HepG2 (cell line): ENCODE data around the gene TNFAIP1. TPM values are rescaled to one million over a fixed set of nuclear protein-coding genes. Genes with fewer than 3 reads are reported as not detected.

Source experiments
- CC2D1A ChIP-seq: sonication (generic); formaldehyde crosslinking; IDR thresholded peaks from 2 replicates; pipeline ENCODE4 v1.8.1; 2023; ENCODE audit warnings: mild to moderate bottlenecking, missing genetic modification reagents
- CEBPG ChIP-seq: IDR thresholded peaks from 2 replicates; pipeline ENCODE4 v1.6.1; 2016
- CENPT ChIP-seq: sonication (generic); formaldehyde crosslinking; IDR thresholded peaks from 2 replicates; pipeline ENCODE4 v1.8.0; 2022; ENCODE audit warnings: low read depth, mild to moderate bottlenecking, moderate library complexity, missing genetic modification reagents
- EED ChIP-seq: sonication (generic); formaldehyde crosslinking; IDR thresholded peaks from 2 replicates; pipeline ENCODE4 v1.5.0; 2020; ENCODE audit warnings: mild to moderate bottlenecking, missing genetic modification reagents
- KAT7 ChIP-seq: IDR thresholded peaks from 2 replicates; pipeline ENCODE4 v1.6.1; 2018; ENCODE audit warnings: borderline replicate concordance, missing compliant biosample characterization
- MBNL3 ChIP-seq: fragments of 250-450 bp; sonication (Bioruptor Pico); conservative IDR thresholded peaks from 2 replicates; pipeline ENCODE4 v1.8.0; 2022; ENCODE audit warnings: mild to moderate bottlenecking, inconsistent platforms
- MXI1 ChIP-seq: IDR thresholded peaks from 3 replicates; pipeline ENCODE4 v1.6.1; 2012; ENCODE audit warnings: low read depth, low read length, inconsistent platforms, borderline replicate concordance
- POLR2AphosphoS2 ChIP-seq: IDR thresholded peaks from 2 replicates; pipeline ENCODE4 v1.6.1; 2011; ENCODE audit warnings: low read depth, low read length, improper control_type of control experiment
- SMC3 ChIP-seq: IDR thresholded peaks from 2 replicates; pipeline ENCODE4 v1.6.1; 2011; ENCODE audit warnings: low read length, improper control_type of control experiment
- SNAPC2 ChIP-seq: sonication (generic); formaldehyde crosslinking; IDR thresholded peaks from 2 replicates; pipeline ENCODE4 v1.8.1; 2022; ENCODE audit warnings: mild to moderate bottlenecking, missing genetic modification reagents
- ZFX ChIP-seq: sonication (generic); formaldehyde crosslinking; IDR thresholded peaks from 2 replicates; pipeline ENCODE4 v1.4.0; 2020; ENCODE audit warnings: mild to moderate bottlenecking, low read depth, missing genetic modification reagents, moderate library complexity
- ZFY ChIP-seq: sonication (generic); formaldehyde crosslinking; IDR thresholded peaks from 2 replicates; pipeline ENCODE4 v1.4.0; 2020; ENCODE audit warnings: missing genetic modification reagents
- ZNF264 ChIP-seq: sonication (generic); formaldehyde crosslinking; IDR thresholded peaks from 2 replicates; pipeline ENCODE4 v1.4.0; 2020; ENCODE audit warnings: missing genetic modification reagents
- ZNF292 ChIP-seq: sonication (generic); formaldehyde crosslinking; IDR thresholded peaks from 2 replicates; pipeline ENCODE4 v1.8.1; 2022; ENCODE audit warnings: mild to moderate bottlenecking, low read depth, missing genetic modification reagents, borderline replicate concordance
- ZNF383 ChIP-seq: sonication (generic); formaldehyde crosslinking; IDR thresholded peaks from 2 replicates; pipeline ENCODE4 v1.4.0; 2020; ENCODE audit warnings: missing genetic modification reagents, mild to moderate bottlenecking, borderline replicate concordance
- ZNF44 ChIP-seq: sonication (generic); formaldehyde crosslinking; IDR thresholded peaks from 2 replicates; pipeline ENCODE4 v1.5.1; 2020; ENCODE audit warnings: mild to moderate bottlenecking, missing genetic modification reagents
- ZNF75D ChIP-seq: sonication (generic); formaldehyde crosslinking; IDR thresholded peaks from 2 replicates; pipeline ENCODE4 v1.8.1; 2023; ENCODE audit warnings: missing genetic modification reagents, mild to moderate bottlenecking, borderline replicate concordance
- polyA plus RNA-seq, 8 experiments: library from polyadenylated mRNA; depleted of rRNA in 3 of 8; stranded (reverse) in 7 of 8; unstranded in 1 of 8; fragments of >200 nt; fragmentation: Illumina TruSeq in 4 of 8; extraction: Trizol in 4 of 8; gene quantifications; 2 replicates each; pipeline versions ENCODE4 v1.2.1 to v1.2.3, GENCODE V29; 2011 to 2016; ENCODE audit warnings: low read depth in 4 of 8, missing spikeins in 1 of 8, mixed read lengths in 1 of 8; ENCODE audit not compliant: insufficient read depth in 1 of 8
- total RNA-seq, 5 experiments: library from RNA; depleted of rRNA; stranded (reverse); fragments of >200 nt; fragmentation: Illumina TruSeq; extraction: Trizol; gene quantifications; 2 replicates each; pipeline ENCODE4 v1.2.3, GENCODE V29; 2016; ENCODE audit warnings: low read depth in 1 of 5
- TF ChIP-seq, protein P1 (sequence below): sonication (generic); formaldehyde crosslinking; IDR thresholded peaks from 2 replicates; pipeline ENCODE4 v1.5.0; 2020; ENCODE audit warnings: mild to moderate bottlenecking, missing genetic modification reagents
- TF ChIP-seq, protein P2 (sequence below): sonication (generic); formaldehyde crosslinking; IDR thresholded peaks from 2 replicates; pipeline ENCODE4 v1.4.0; 2020; ENCODE audit warnings: mild to moderate bottlenecking, missing genetic modification reagents
- TF ChIP-seq, protein P3 (sequence below): sonication (generic); formaldehyde crosslinking; IDR thresholded peaks from 2 replicates; pipeline ENCODE4 v1.9.0; 2022; ENCODE audit warnings: low read depth, missing genetic modification reagents

TNFAIP1 gene
- total and polyA plus RNA-seq, 2 of the 13 experiments (the other 11 are each of a cell fraction or from before 2014, with no cell fraction given) = 17.5 to 40.6 TPM

DNA sequence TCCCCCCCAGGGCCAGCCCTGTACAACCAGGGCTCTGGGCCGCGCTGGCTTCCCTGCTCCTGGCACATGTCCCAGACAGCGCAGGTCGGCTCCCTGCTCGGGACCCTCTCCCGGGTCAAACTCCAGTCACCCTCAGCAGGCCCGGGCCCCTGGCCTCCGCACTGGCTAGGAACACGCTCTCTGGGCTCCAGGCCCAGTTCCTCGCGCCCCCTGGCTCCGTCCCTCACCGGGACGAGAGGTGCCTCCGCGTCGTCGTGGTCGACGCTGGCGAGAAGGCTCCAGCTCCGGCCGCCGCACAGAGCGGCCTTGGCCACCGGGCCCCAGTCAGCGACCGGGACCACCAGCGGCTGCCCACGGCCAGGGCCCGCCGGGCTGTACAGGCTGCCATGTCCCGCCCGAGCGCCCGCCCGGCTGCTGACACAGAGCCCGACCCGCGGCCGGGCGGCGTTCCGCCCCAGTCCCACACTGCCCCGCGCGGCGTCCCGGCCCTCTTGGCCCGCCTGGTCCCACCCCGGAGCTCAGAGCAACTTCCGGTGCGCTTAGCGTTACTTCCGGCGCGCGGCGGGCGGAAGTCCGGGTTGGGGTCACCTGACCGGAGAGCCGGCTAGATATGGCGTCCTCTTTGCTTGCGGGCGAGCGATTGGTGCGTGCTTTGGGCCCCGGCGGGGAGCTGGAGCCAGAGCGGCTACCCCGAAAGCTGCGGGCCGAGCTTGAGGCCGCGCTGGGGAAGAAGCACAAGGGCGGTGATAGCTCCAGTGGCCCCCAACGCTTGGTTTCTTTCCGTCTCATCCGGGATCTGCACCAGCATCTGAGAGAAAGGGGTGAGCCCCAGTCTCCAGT is 21.7 kb downstream of the TNFAIP1 start, which contains the start of gene POLDIP2 (continued):
- TF ChIP-seq, protein P1, sequence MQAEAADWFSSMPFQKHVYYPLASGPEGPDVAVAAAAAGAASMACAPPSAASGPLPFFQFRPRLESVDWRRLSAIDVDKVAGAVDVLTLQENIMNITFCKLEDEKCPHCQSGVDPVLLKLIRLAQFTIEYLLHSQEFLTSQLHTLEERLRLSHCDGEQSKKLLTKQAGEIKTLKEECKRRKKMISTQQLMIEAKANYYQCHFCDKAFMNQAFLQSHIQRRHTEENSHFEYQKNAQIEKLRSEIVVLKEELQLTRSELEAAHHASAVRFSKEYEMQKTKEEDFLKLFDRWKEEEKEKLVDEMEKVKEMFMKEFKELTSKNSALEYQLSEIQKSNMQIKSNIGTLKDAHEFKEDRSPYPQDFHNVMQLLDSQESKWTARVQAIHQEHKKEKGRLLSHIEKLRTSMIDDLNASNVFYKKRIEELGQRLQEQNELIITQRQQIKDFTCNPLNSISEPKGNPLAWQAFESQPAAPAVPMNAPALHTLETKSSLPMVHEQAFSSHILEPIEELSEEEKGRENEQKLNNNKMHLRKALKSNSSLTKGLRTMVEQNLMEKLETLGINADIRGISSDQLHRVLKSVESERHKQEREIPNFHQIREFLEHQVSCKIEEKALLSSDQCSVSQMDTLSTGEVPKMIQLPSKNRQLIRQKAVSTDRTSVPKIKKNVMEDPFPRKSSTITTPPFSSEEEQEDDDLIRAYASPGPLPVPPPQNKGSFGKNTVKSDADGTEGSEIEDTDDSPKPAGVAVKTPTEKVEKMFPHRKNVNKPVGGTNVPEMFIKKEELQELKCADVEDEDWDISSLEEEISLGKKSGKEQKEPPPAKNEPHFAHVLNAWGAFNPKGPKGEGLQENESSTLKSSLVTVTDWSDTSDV (CRISPR knock-in tag) = no peak
- TF ChIP-seq MBNL3 (CRISPR knock-in tag) = no peak
- TF ChIP-seq, protein P2, sequence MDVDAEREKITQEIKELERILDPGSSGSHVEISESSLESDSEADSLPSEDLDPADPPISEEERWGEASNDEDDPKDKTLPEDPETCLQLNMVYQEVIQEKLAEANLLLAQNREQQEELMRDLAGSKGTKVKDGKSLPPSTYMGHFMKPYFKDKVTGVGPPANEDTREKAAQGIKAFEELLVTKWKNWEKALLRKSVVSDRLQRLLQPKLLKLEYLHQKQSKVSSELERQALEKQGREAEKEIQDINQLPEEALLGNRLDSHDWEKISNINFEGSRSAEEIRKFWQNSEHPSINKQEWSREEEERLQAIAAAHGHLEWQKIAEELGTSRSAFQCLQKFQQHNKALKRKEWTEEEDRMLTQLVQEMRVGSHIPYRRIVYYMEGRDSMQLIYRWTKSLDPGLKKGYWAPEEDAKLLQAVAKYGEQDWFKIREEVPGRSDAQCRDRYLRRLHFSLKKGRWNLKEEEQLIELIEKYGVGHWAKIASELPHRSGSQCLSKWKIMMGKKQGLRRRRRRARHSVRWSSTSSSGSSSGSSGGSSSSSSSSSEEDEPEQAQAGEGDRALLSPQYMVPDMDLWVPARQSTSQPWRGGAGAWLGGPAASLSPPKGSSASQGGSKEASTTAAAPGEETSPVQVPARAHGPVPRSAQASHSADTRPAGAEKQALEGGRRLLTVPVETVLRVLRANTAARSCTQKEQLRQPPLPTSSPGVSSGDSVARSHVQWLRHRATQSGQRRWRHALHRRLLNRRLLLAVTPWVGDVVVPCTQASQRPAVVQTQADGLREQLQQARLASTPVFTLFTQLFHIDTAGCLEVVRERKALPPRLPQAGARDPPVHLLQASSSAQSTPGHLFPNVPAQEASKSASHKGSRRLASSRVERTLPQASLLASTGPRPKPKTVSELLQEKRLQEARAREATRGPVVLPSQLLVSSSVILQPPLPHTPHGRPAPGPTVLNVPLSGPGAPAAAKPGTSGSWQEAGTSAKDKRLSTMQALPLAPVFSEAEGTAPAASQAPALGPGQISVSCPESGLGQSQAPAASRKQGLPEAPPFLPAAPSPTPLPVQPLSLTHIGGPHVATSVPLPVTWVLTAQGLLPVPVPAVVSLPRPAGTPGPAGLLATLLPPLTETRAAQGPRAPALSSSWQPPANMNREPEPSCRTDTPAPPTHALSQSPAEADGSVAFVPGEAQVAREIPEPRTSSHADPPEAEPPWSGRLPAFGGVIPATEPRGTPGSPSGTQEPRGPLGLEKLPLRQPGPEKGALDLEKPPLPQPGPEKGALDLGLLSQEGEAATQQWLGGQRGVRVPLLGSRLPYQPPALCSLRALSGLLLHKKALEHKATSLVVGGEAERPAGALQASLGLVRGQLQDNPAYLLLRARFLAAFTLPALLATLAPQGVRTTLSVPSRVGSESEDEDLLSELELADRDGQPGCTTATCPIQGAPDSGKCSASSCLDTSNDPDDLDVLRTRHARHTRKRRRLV (CRISPR knock-in tag) = peak; percentile 72; the same call in 1 of the 2 replicates
- peak; percentile 91 for TF ChIP-seq ZFX (CRISPR knock-in tag)
- no peak for TF ChIP-seq ZNF383 (CRISPR knock-in tag)
- TF ChIP-seq SMC3 = no peak
- TF ChIP-seq ZNF44 (CRISPR knock-in tag) = 0 out of 2 replicates have a peak, but pooled peaks have one; percentile 73
- no peak for TF ChIP-seq CC2D1A (CRISPR knock-in tag)
- peak; percentile 96 for TF ChIP-seq ZFY (CRISPR knock-in tag)
- TF ChIP-seq KAT7 (CRISPR knock-in tag) = peak; percentile 74; the same call in 1 of the 2 replicates
- TF ChIP-seq SNAPC2 (CRISPR knock-in tag) = peak; percentile 92
- no peak for TF ChIP-seq ZNF292 (CRISPR knock-in tag)
- TF ChIP-seq ZNF75D = no peak
- TF ChIP-seq CENPT (CRISPR knock-in tag) = peak; percentile 81; the same call in 1 of the 2 replicates
- TF ChIP-seq EED (CRISPR knock-in tag) = no peak
- no peak for TF ChIP-seq POLR2AphosphoS2
- peak; percentile 81; the same call in 2 of the 3 replicates for TF ChIP-seq MXI1
- TF ChIP-seq CEBPG = no peak
- peak; percentile 22; the same call in 1 of the 2 replicates for TF ChIP-seq ZNF264
- TF ChIP-seq, protein P3, sequence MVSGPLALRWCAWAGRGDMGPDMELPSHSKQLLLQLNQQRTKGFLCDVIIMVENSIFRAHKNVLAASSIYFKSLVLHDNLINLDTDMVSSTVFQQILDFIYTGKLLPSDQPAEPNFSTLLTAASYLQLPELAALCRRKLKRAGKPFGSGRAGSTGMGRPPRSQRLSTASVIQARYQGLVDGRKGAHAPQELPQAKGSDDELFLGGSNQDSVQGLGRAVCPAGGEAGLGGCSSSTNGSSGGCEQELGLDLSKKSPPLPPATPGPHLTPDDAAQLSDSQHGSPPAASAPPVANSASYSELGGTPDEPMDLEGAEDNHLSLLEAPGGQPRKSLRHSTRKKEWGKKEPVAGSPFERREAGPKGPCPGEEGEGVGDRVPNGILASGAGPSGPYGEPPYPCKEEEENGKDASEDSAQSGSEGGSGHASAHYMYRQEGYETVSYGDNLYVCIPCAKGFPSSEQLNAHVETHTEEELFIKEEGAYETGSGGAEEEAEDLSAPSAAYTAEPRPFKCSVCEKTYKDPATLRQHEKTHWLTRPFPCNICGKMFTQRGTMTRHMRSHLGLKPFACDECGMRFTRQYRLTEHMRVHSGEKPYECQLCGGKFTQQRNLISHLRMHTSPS = no peak
